Measurements from ENCODE around the gene TAPBPL.

DNA sequence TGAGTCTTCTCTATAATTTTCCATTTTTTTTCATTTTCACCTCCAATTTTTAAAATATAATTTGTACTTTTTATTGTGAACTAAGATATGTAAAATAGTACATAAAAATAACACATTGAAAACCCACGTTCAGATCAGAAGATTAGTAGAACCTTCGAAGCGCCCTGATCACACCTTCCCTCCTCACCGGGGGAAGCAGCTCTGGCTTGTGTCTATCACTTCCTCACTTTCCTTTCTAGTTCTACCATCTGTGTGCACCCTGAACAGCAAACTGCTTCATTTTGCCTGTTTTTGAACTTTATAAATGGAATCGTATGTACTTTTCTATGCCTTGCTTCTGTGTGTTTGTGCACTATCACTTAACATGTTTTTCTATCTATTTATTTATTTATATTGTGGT lies 18.9 kb upstream of the TAPBPL start:
- TF ChIP-seq, protein P1, sequence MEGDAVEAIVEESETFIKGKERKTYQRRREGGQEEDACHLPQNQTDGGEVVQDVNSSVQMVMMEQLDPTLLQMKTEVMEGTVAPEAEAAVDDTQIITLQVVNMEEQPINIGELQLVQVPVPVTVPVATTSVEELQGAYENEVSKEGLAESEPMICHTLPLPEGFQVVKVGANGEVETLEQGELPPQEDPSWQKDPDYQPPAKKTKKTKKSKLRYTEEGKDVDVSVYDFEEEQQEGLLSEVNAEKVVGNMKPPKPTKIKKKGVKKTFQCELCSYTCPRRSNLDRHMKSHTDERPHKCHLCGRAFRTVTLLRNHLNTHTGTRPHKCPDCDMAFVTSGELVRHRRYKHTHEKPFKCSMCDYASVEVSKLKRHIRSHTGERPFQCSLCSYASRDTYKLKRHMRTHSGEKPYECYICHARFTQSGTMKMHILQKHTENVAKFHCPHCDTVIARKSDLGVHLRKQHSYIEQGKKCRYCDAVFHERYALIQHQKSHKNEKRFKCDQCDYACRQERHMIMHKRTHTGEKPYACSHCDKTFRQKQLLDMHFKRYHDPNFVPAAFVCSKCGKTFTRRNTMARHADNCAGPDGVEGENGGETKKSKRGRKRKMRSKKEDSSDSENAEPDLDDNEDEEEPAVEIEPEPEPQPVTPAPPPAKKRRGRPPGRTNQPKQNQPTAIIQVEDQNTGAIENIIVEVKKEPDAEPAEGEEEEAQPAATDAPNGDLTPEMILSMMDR (IDR thresholded peaks at IDR 0.05) = no peak
- TF ChIP-seq POLR2AphosphoS5 (IDR thresholded peaks at IDR 0.05) = no peak

All from sigmoid colon (tissue), 4 donors.